Progenitor cell of endocrine pancreas (in vitro differentiated cells): ENCODE results near the gene CLIC1. TPM values are rescaled to one million over a fixed set of nuclear protein-coding genes. Genes with fewer than 3 reads are reported as not detected.

Source experiments
- DNase-seq: peaks from one replicate; pipeline ENCODE4 v3.0.0; 2021; ENCODE audit warnings: low spot score; ENCODE audit not compliant: unreplicated experiment
- H3K27ac Mint-ChIP-seq: 2 replicates; pipeline ENCODE4 v1.8.0; 2021; ENCODE audit warnings: mild to moderate bottlenecking, moderate library complexity, mixed read lengths
- H3K27me3 Mint-ChIP-seq: 2 replicates; pipeline ENCODE4 v1.8.0; 2021; ENCODE audit warnings: mixed read lengths
- H3K36me3 Mint-ChIP-seq: 2 replicates; pipeline ENCODE4 v1.8.0; 2022; ENCODE audit warnings: mixed read lengths; ENCODE audit not compliant: insufficient read depth
- H3K4me1 Mint-ChIP-seq: 2 replicates; pipeline ENCODE4 v1.8.0; 2021; ENCODE audit warnings: low read depth, mixed read lengths
- H3K4me3 Mint-ChIP-seq: 2 replicates; pipeline ENCODE4 v1.8.0; 2021; ENCODE audit warnings: low read depth, mild to moderate bottlenecking, moderate library complexity, mixed read lengths
- H3K9me3 Mint-ChIP-seq: 2 replicates; pipeline ENCODE4 v1.8.0; 2021; ENCODE audit warnings: low read depth, mixed read lengths
- CTCF ChIP-seq: fragments of 200-600 bp; sonication (generic); IDR thresholded peaks from one replicate; pipeline ENCODE4 v1.5.0; 2021; ENCODE audit warnings: antibody characterized with exemption, mild to moderate bottlenecking; ENCODE audit not compliant: unreplicated experiment
- total RNA-seq: library from RNA; stranded (reverse); gene quantifications from 2 replicates; pipeline ENCODE4 v1.2.1, GENCODE V29; 2021

CLIC1 gene
- total RNA-seq, 1 donor from 2014 or later: 275 TPM

GRCh38 chr6:31727717-31728671, 8.3 kb downstream of the CLIC1 start:
- H3K27ac Mint-ChIP-seq: peak overlapping the region; percentile 56
- H3K9me3 Mint-ChIP-seq: no peaks in the 10 kb centered on the region
- peaks cover 46% of the 10 kb centered on the region for H3K36me3 Mint-ChIP-seq
- H3K4me1 Mint-ChIP-seq: peaks cover 14% of the 10 kb centered on the region
- peak overlapping the region; percentile 98 for H3K4me3 Mint-ChIP-seq
- no peak for DNase-seq
- no peak for TF ChIP-seq CTCF
- H3K27me3 Mint-ChIP-seq: no peaks in the 10 kb centered on the region

GRCh38 chr6:31727034-31727716, 9.2 kb downstream of the CLIC1 start:
- no peaks in the 10 kb centered on the region for H3K9me3 Mint-ChIP-seq
- peaks cover 14% of the 10 kb centered on the region for H3K4me1 Mint-ChIP-seq
- H3K27ac Mint-ChIP-seq: no peak overlapping the region
- H3K4me3 Mint-ChIP-seq: peak overlapping the region; percentile 61
- H3K27me3 Mint-ChIP-seq: no peaks in the 10 kb centered on the region
- no peak for TF ChIP-seq CTCF
- no peak for DNase-seq
- H3K36me3 Mint-ChIP-seq: peaks cover 44% of the 10 kb centered on the region

GRCh38 chr6:31725502-31726350, 10.6 kb downstream of the CLIC1 start:
- Mint-ChIP-seq H3K4me1 (peaks cover 14% of the 10 kb centered on the region), H3K36me3 (peaks cover 35% of the 10 kb centered on the region), H3K4me3 (no peak overlapping the region), H3K27me3 (no peaks in the 10 kb centered on the region), H3K27ac (peak overlapping the region; percentile 3), H3K9me3 (no peaks in the 10 kb centered on the region)
- TF ChIP-seq CTCF: no peak
- no peak for DNase-seq

GRCh38 chr6:31723980-31724691, 12.2 kb downstream of the CLIC1 start:
- no peak for TF ChIP-seq CTCF
- Mint-ChIP-seq H3K27ac (peak overlapping the region; percentile 74), H3K36me3 (peaks cover 28% of the 10 kb centered on the region), H3K27me3 (no peaks in the 10 kb centered on the region), H3K4me3 (no peak overlapping the region), H3K9me3 (no peaks in the 10 kb centered on the region), H3K4me1 (peaks cover 7% of the 10 kb centered on the region)
- no peak for DNase-seq
